Glutamatergic neuron (in vitro differentiated cells): ENCODE data around the gene DPP4. TPM values are rescaled to one million over a fixed set of nuclear protein-coding genes. Genes with fewer than 3 reads are reported as not detected.
"Not testable (repeated sequence)": the region's sequence is repeated elsewhere in the genome, so short reads cannot be mapped to it uniquely, and the experiment has no call there.

Experiments
- DNase-seq: peaks from one replicate; pipeline ENCODE4 v3.0.0; 2022
- H3K27ac Mint-ChIP-seq: one replicate; pipeline ENCODE4 v1.8.0; 2020; ENCODE audit warnings: mild to moderate bottlenecking, mixed read lengths, inconsistent platforms; ENCODE audit not compliant: unreplicated experiment
- H3K27me3 Mint-ChIP-seq: one replicate; pipeline ENCODE4 v1.8.0; 2020; ENCODE audit warnings: mild to moderate bottlenecking, moderate library complexity, mixed read lengths, inconsistent platforms; ENCODE audit not compliant: unreplicated experiment
- H3K36me3 Mint-ChIP-seq: one replicate; pipeline ENCODE4 v1.8.0; 2020; ENCODE audit warnings: mild to moderate bottlenecking, mixed read lengths, inconsistent platforms; ENCODE audit not compliant: unreplicated experiment
- H3K4me1 Mint-ChIP-seq: one replicate; pipeline ENCODE4 v1.8.0; 2020; ENCODE audit warnings: mild to moderate bottlenecking, low read depth, mixed read lengths, inconsistent platforms; ENCODE audit not compliant: unreplicated experiment
- H3K4me3 Mint-ChIP-seq: one replicate; pipeline ENCODE4 v1.8.0; 2020; ENCODE audit warnings: mild to moderate bottlenecking, mixed read lengths, inconsistent platforms; ENCODE audit not compliant: unreplicated experiment
- H3K9me3 Mint-ChIP-seq: one replicate; pipeline ENCODE4 v1.8.0; 2020; ENCODE audit warnings: mild to moderate bottlenecking, moderate library complexity, mixed read lengths, inconsistent platforms; ENCODE audit not compliant: unreplicated experiment
- total RNA-seq: library from RNA; stranded (reverse); fragmentation: NEBNext Ultra II Directional; extraction: Animal tissue kit (Norgen Biotek cat#: 25700); gene quantifications from one replicate; pipeline ENCODE4 v1.2.1, GENCODE V29; 2021; ENCODE audit not compliant: unreplicated experiment
- TF ChIP-seq, protein P1 (sequence below): fragments of 200-600 bp; sonication (generic); IDR thresholded peaks from one replicate; pipeline ENCODE4 v1.5.0; 2021; ENCODE audit not compliant: partially characterized antibody, unreplicated experiment

The DPP4 gene
- total RNA-seq, 1 donor from 2014 or later, result 0.20 TPM

DNA sequence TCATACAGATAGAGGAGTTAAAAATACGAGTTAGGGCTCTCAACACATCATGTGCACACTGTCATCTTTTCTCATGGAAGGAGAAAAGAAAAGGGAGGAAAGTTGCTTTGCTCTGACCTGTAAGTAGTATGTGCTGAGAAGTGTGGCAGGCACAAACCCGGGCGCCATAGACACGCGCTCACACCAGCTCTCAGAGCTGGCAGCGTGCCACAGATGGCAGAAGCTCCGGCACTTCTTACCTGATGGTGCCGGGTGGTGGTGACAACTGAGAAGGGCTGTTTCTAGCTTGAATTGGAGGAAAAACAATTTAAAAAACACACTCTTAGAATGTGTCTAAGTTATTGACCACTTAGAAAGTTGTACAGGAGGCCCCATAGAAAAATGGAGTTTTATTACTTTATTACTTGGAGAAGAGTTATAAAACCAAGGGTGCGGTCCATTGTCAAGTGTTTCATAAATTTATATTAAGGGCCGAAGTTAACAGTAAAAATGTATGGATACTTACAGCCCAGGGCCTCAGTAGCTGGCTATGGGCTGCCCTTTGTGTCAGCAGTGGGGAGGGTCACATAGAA, 92.2 kb downstream of the DPP4 start:
- H3K27ac Mint-ChIP-seq, result no peak overlapping the region
- H3K4me3 Mint-ChIP-seq, result no peak overlapping the region
- no peaks in the 10 kb centered on the region for H3K9me3 Mint-ChIP-seq
- TF ChIP-seq, protein P1, sequence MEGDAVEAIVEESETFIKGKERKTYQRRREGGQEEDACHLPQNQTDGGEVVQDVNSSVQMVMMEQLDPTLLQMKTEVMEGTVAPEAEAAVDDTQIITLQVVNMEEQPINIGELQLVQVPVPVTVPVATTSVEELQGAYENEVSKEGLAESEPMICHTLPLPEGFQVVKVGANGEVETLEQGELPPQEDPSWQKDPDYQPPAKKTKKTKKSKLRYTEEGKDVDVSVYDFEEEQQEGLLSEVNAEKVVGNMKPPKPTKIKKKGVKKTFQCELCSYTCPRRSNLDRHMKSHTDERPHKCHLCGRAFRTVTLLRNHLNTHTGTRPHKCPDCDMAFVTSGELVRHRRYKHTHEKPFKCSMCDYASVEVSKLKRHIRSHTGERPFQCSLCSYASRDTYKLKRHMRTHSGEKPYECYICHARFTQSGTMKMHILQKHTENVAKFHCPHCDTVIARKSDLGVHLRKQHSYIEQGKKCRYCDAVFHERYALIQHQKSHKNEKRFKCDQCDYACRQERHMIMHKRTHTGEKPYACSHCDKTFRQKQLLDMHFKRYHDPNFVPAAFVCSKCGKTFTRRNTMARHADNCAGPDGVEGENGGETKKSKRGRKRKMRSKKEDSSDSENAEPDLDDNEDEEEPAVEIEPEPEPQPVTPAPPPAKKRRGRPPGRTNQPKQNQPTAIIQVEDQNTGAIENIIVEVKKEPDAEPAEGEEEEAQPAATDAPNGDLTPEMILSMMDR, result no peak
- DNase-seq, result no peak
- no peaks in the 10 kb centered on the region for H3K27me3 Mint-ChIP-seq
- H3K4me1 Mint-ChIP-seq, result peaks cover 12% of the 10 kb centered on the region
- no peaks in the 10 kb centered on the region for H3K36me3 Mint-ChIP-seq

DNA sequence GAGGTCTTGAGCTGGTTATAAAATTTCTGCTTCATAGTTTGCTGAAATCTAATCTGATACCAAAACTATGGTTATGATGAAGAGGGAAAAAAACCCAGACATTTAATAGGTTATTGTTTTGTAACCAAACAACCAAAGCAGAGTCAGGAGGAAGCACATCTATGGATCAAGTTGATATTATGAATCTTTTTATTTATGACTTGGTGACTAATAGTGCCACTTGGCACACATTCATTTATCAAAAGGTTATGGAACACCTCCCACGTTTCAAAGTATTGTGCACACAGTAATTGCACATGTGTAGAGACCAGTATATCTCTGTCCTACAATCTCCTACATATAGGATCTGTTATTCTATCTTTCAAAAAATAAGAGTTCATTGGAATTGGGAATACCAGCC, 93.0 kb downstream of the DPP4 start:
- Mint-ChIP-seq H3K4me1 (peaks cover 12% of the 10 kb centered on the region), H3K4me3 (no peak overlapping the region), H3K27ac (no peak overlapping the region), H3K9me3 (no peaks in the 10 kb centered on the region), H3K36me3 (no peaks in the 10 kb centered on the region), H3K27me3 (no peaks in the 10 kb centered on the region)
- DNase-seq, result no peak
- TF ChIP-seq, protein P1, result no peak

DNA sequence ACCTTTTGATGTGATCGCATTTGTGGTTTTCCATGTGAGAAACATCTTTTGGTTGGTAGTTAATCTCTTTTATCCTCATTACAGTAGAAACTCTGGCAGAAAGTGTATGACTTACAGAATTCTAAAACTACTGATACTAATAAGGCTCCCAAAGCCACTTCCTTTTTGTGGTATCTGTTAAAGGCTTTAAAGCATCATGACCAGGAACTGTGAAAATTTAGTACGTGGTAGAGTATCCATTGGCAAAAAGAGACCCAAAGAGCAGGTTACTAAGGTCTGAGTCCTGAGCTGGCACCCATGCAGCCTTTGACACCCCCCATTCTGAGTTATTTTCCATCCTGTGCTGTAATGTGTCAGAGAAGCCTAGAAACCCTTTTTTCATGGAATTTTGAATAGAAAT, 94.5 kb downstream of the DPP4 start:
- H3K9me3 Mint-ChIP-seq, result no peaks in the 10 kb centered on the region
- TF ChIP-seq, protein P1, result no peak
- no peaks in the 10 kb centered on the region for H3K27me3 Mint-ChIP-seq
- no peak overlapping the region for H3K4me3 Mint-ChIP-seq
- DNase-seq, result no peak
- H3K36me3 Mint-ChIP-seq, result no peaks in the 10 kb centered on the region
- peaks cover 4% of the 10 kb centered on the region for H3K4me1 Mint-ChIP-seq
- no peak overlapping the region for H3K27ac Mint-ChIP-seq

DNA sequence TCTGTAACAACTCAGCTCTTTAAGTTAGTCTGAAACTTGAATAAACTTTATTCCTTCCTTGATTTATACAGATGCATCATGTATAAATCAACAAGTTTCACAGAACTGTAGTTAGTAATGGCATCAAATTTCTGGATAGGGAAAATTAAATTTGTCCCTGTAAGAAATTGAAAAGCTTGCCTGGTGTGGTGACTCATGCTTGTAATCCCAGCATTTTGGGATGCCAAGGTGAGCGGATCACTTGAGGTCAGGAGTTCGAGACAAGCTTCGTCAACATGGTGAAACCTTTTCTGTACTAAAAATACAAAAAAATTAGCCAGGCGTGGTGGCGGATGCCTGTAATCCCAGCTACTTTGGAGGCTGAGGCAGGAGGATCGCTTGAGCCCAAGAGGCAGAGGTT, 96.1 kb downstream of the DPP4 start:
- H3K4me3 Mint-ChIP-seq, H3K9me3 Mint-ChIP-seq, H3K4me1 Mint-ChIP-seq, H3K27me3 Mint-ChIP-seq, H3K36me3 Mint-ChIP-seq, DNase-seq, H3K27ac Mint-ChIP-seq: not testable (repeated sequence)

DNA sequence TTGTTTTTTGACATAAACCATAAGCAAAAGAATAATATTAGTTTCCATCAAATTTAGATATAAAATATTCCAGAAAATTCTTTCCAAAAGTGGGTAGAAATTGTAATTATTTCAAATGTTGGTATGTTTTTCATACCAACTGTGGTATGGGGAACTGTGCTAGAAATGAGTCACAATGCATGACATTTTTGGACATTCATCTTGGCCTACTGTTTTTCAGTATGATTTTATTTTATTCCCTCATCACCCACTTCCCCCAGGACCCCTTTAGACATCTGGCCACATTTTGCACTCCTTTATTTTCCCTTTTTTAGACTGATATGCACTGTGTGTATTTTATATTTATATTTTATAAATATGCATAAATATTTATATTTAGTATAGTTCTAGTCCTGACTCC, 97.1 kb downstream of the DPP4 start:
- Mint-ChIP-seq H3K27me3 (no peaks in the 10 kb centered on the region), H3K9me3 (no peaks in the 10 kb centered on the region), H3K4me3 (no peak overlapping the region), H3K27ac (no peak overlapping the region), H3K4me1 (no peaks in the 10 kb centered on the region), H3K36me3 (no peaks in the 10 kb centered on the region)
- DNase-seq, result no peak
- TF ChIP-seq, protein P1, result no peak
